ENCODE measurements around the gene ARL15. TPM values are rescaled to one million over a fixed set of nuclear protein-coding genes. Genes with fewer than 3 reads are reported as not detected.
A peak's percentile ranks its signal among the peaks of the same experiment; 100 is the strongest.
"Not testable (repeated sequence)": the region's sequence is repeated elsewhere in the genome, so short reads cannot be mapped to it uniquely, and the experiment has no call there.

The ARL15 gene
- polyA plus RNA-seq (2013, experiment 1 of 2; ENCODE audit: insufficient read length), result 12.4 TPM
- polyA plus RNA-seq (2013, experiment 2 of 2; ENCODE audit: insufficient read length), result 11.0 TPM

GRCh38 chr5:54310433-54311175 lies at the start of gene ARL15:
TSS of gene ARL15 (minus strand) at chr5:54310573.
- DNase-seq, result peak; percentile 99

- peak; percentile 73 for DNase-seq
Measured at GRCh38 chr5:54360089-54360488, 49.7 kb upstream of the ARL15 start.

- DNase-seq, result no peak
Measured at GRCh38 chr5:54357408-54358058, 47.2 kb upstream of the ARL15 start.

GRCh38 chr5:54353933-54354564 lies 43.7 kb upstream of the ARL15 start:
- not testable (repeated sequence) for DNase-seq

GRCh38 chr5:54352580-54352979 lies 42.2 kb upstream of the ARL15 start:
- not testable (repeated sequence) for DNase-seq

GRCh38 chr5:54347221-54347865 lies 37.0 kb upstream of the ARL15 start:
- DNase-seq, result no peak

GRCh38 chr5:54344653-54345052 lies 34.3 kb upstream of the ARL15 start:
- peak; percentile 55 for DNase-seq

- no peak for DNase-seq
Measured at GRCh38 chr5:54341971-54342370, 31.6 kb upstream of the ARL15 start.

- no peak for DNase-seq
Measured at GRCh38 chr5:54337523-54337922, 27.1 kb upstream of the ARL15 start.

GRCh38 chr5:54332720-54333119 lies 22.3 kb upstream of the ARL15 start:
- no peak for DNase-seq

GRCh38 chr5:54329731-54330709 lies 19.6 kb upstream of the ARL15 start:
- peak; percentile 98 for DNase-seq

- no peak for DNase-seq
Measured at GRCh38 chr5:54326662-54327270, 16.4 kb upstream of the ARL15 start.

- DNase-seq, result no peak
Measured at GRCh38 chr5:54325610-54326311, 15.4 kb upstream of the ARL15 start.

GRCh38 chr5:54325272-54325609 lies 14.9 kb upstream of the ARL15 start:
- DNase-seq, result no peak

- no peak for DNase-seq
Measured at GRCh38 chr5:54324651-54325271, 14.4 kb upstream of the ARL15 start.

- DNase-seq, result no peak
Measured at GRCh38 chr5:54323495-54323894, 13.1 kb upstream of the ARL15 start.

- DNase-seq, result no peak
Measured at GRCh38 chr5:54320256-54320655, 9.9 kb upstream of the ARL15 start.

GRCh38 chr5:54317511-54318260 lies 7.3 kb upstream of the ARL15 start:
- DNase-seq, result peak; percentile 46

- no peak for DNase-seq
Measured at GRCh38 chr5:54315736-54316528, 5.6 kb upstream of the ARL15 start.

Measured in fibroblast of skin of abdomen (primary cell).